ENCODE data around the gene RNF141.

- TF ChIP-seq CTCF (IDR thresholded peaks at IDR 0.05; ENCODE audit: poor library complexity, severe bottlenecking): no peak
- TF ChIP-seq TAF1 (IDR thresholded peaks at IDR 0.05; ENCODE audit: low read depth): no peak
- TF ChIP-seq POLR2AphosphoS5 (IDR thresholded peaks at IDR 0.05): no peak
Measured at GRCh38 chr11:10587995-10588394, 47.0 kb upstream of the RNF141 start.

Data from neural cell (in vitro differentiated cells).